ENCODE results near the gene C22orf23. TPM values are rescaled to one million over a fixed set of nuclear protein-coding genes. Genes with fewer than 3 reads are reported as not detected.

The C22orf23 gene
- total and polyA plus RNA-seq, 2 experiments from 2014 or later = 0.80 to 2.5 TPM

DNA sequence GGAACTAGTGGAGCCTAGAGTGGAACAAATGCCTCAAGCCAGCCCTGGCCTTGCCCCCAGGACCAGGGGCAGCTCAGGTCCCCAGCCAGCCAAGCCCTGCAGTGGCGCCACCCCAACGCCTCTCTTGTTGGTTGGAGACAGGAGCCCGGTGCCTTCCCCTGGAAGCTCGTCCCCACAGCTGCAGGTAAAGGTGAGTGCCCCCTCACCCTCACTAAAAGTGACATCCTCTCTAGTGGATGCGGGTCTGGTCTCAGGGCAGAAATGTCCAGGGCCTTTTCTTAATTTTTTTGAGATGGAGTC is 25.8 kb downstream of the C22orf23 start:
- Histone ChIP-seq H3K36me3 (peaks cover 15% of the 10 kb centered on the region), H3K27me3 (no peaks in the 10 kb centered on the region), H3K27ac (no peak overlapping the region), H3K4me1 (ENCODE audit: low read depth) (peaks cover 5% of the 10 kb centered on the region), H3K4me3 (no peak overlapping the region), H3K9me3 (ENCODE audit: low read depth) (no peaks in the 10 kb centered on the region)
- DNase-seq (ENCODE audit: low read depth in 1 of 2, low spot score in 1 of 2) = no peak
- TF ChIP-seq, protein P1, sequence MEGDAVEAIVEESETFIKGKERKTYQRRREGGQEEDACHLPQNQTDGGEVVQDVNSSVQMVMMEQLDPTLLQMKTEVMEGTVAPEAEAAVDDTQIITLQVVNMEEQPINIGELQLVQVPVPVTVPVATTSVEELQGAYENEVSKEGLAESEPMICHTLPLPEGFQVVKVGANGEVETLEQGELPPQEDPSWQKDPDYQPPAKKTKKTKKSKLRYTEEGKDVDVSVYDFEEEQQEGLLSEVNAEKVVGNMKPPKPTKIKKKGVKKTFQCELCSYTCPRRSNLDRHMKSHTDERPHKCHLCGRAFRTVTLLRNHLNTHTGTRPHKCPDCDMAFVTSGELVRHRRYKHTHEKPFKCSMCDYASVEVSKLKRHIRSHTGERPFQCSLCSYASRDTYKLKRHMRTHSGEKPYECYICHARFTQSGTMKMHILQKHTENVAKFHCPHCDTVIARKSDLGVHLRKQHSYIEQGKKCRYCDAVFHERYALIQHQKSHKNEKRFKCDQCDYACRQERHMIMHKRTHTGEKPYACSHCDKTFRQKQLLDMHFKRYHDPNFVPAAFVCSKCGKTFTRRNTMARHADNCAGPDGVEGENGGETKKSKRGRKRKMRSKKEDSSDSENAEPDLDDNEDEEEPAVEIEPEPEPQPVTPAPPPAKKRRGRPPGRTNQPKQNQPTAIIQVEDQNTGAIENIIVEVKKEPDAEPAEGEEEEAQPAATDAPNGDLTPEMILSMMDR (IDR thresholded peaks at IDR 0.05; ENCODE audit: low read depth, low read length) = no peak

DNA sequence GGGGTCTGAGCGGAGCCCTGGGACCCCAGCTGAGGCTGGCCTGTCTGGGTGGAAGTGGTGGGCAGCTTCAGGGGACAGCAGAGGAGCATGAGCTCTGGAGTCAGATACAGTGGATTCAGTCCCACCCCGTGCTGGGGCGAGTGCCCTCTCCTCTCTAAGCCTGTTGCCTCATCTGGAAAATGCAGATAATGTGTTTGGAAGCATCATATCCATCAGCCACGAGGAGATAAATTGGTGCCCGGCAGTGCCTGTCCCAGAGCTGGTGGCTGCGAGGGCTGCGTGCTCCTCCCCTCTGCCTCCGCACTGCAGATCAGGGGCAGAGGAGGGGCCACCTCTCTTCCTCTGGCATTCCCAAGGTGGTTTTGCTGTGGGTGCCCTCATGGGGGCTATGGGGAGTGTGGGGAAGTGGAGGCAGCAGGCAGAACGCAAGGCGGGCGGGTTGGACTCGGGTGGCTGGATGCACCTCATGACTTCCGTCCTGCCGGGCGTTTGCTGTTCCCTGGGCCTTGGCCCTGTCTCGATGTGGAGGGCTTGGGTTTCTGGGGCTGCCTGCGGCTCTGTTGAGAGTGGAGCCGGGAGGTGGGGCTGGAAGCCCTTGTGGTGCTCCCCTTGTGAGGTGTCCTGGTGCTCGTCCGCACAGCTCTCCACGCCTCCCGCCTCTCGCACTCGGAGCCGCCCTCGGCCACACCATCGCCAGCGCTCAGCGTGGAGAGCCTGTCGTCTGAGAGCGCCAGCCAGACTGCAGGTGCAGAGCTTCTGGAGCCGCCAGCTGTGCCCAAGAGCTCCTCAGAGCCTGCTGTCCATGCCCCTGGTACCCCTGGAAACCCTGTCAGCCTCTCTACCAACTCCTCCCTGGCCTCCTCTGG is 26.4 kb downstream of the C22orf23 start:
- no peaks in the 10 kb centered on the region for H3K27me3 ChIP-seq
- peaks cover 5% of the 10 kb centered on the region for H3K4me1 ChIP-seq (ENCODE audit: low read depth)
- H3K4me3 ChIP-seq = no peak overlapping the region
- DNase-seq (ENCODE audit: low read depth in 1 of 2, low spot score in 1 of 2) = no peak
- H3K36me3 ChIP-seq = peaks cover 15% of the 10 kb centered on the region
- H3K27ac ChIP-seq = no peak overlapping the region
- TF ChIP-seq, protein P1 (IDR thresholded peaks at IDR 0.05; ENCODE audit: low read depth, low read length) = no peak
- no peaks in the 10 kb centered on the region for H3K9me3 ChIP-seq (ENCODE audit: low read depth)

- no peak for DNase-seq (ENCODE audit: low read depth in 1 of 2, low spot score in 1 of 2)
- no peak overlapping the region for H3K4me3 ChIP-seq
- H3K36me3 ChIP-seq = peaks cover 15% of the 10 kb centered on the region
- no peaks in the 10 kb centered on the region for H3K9me3 ChIP-seq (ENCODE audit: low read depth)
- H3K27me3 ChIP-seq = no peaks in the 10 kb centered on the region
- H3K27ac ChIP-seq = no peak overlapping the region
- H3K4me1 ChIP-seq (ENCODE audit: low read depth) = peaks cover under 1% of the 10 kb centered on the region
- TF ChIP-seq, protein P1 (IDR thresholded peaks at IDR 0.05; ENCODE audit: low read depth, low read length) = no peak
Measured at GRCh38 chr22:37926358-37926757, 27.0 kb downstream of the C22orf23 start.

DNA sequence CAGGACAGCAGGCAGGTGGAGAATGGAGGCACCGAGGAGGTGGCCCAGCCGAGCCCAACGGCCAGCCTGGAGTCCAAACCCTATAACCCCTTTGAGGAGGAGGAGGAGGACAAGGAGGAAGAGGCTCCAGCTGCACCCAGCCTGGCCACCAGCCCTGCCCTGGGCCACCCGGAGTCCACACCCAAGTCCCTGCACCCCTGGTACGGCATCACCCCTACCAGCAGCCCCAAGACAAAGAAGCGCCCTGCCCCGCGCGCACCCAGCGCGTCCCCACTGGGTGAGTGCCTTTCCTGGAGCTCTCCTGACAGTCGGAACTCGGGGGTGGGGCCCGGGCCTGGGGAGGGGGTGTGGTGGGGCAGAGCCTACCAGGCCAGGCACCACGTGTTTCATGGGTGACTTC is 27.6 kb downstream of the C22orf23 start:
- Histone ChIP-seq H3K9me3 (ENCODE audit: low read depth) (no peaks in the 10 kb centered on the region), H3K36me3 (peaks cover 15% of the 10 kb centered on the region), H3K27me3 (no peaks in the 10 kb centered on the region), H3K4me3 (no peak overlapping the region), H3K4me1 (ENCODE audit: low read depth) (no peaks in the 10 kb centered on the region), H3K27ac (no peak overlapping the region)
- no peak for DNase-seq (ENCODE audit: low read depth in 1 of 2, low spot score in 1 of 2)
- TF ChIP-seq, protein P1 (IDR thresholded peaks at IDR 0.05; ENCODE audit: low read depth, low read length) = no peak

GRCh38 chr22:37925330-37925729 is 28.1 kb downstream of the C22orf23 start:
- no peaks in the 10 kb centered on the region for H3K4me1 ChIP-seq (ENCODE audit: low read depth)
- no peaks in the 10 kb centered on the region for H3K27me3 ChIP-seq
- no peak overlapping the region for H3K4me3 ChIP-seq
- peaks cover 15% of the 10 kb centered on the region for H3K36me3 ChIP-seq
- TF ChIP-seq, protein P1 (IDR thresholded peaks at IDR 0.05; ENCODE audit: low read depth, low read length) = no peak
- H3K9me3 ChIP-seq (ENCODE audit: low read depth) = no peaks in the 10 kb centered on the region
- H3K27ac ChIP-seq = no peak overlapping the region
- DNase-seq (ENCODE audit: low read depth in 1 of 2, low spot score in 1 of 2) = no peak

All from cardiac muscle cell (in vitro differentiated cells and primary cell).